DND-41 (cell line): Measurements from ENCODE around the gene IFT122.

Experiments used
- ATAC-seq: fragments of 200-7000 bp; cut with Tn5 transposase; 3 replicates; pipeline ENCODE4 v1.9.1; 2021; ENCODE audit warnings: low read depth; ENCODE audit not compliant: insufficient read depth
- DNase-seq: peaks from one replicate; pipeline ENCODE4 v3.0.0-alpha.2; 2020
- H2AFZ ChIP-seq: 2 replicates; pipeline ENCODE4 v1.6.0; 2012; ENCODE audit warnings: low read depth, low read length
- H3K27ac ChIP-seq: 2 replicates; pipeline ENCODE4 v1.5.1; 2012; ENCODE audit warnings: low read length, inconsistent platforms
- H3K27me3 ChIP-seq: fragments of 200-600 bp; sonication (generic); 2 replicates; pipeline ENCODE4 v1.6.0; 2012; ENCODE audit warnings: low read length, mild to moderate bottlenecking, inconsistent platforms; ENCODE audit not compliant: insufficient read depth, poor library complexity
- H3K36me3 ChIP-seq: 2 replicates; pipeline ENCODE4 v1.5.1; 2012; ENCODE audit warnings: low read length, inconsistent platforms; ENCODE audit not compliant: insufficient read depth
- H3K4me1 ChIP-seq: 2 replicates; pipeline ENCODE4 v1.5.1; 2012; ENCODE audit warnings: mild to moderate bottlenecking, low read length; ENCODE audit not compliant: insufficient read depth
- H3K4me2 ChIP-seq: 2 replicates; pipeline ENCODE4 v1.6.0; 2012; ENCODE audit warnings: mild to moderate bottlenecking, moderate library complexity, low read length, inconsistent platforms; ENCODE audit not compliant: insufficient read depth
- H3K4me3 ChIP-seq, 2 experiments: fragments of 200-600 bp in 1 of 2; shearing (Covaris generic) in 1 of 2; 2 replicates each; pipeline ENCODE4 v1.5.1; 2012 to 2016; ENCODE audit warnings: inconsistent platforms in 2 of 2, low read length in 2 of 2, mild to moderate bottlenecking in 2 of 2, low read depth in 1 of 2, moderate library complexity in 1 of 2
- H3K79me2 ChIP-seq: 2 replicates; pipeline ENCODE4 v1.6.0; 2012; ENCODE audit warnings: low read length, inconsistent platforms; ENCODE audit not compliant: insufficient read depth
- H3K9ac ChIP-seq: 2 replicates; pipeline ENCODE4 v1.6.0; 2012; ENCODE audit warnings: low read depth, mild to moderate bottlenecking, inconsistent platforms, low read length, moderate library complexity
- H3K9me3 ChIP-seq: 2 replicates; pipeline ENCODE4 v1.5.1; 2012; ENCODE audit warnings: low read length, moderate library complexity, mild to moderate bottlenecking, inconsistent platforms; ENCODE audit not compliant: insufficient read depth, severe bottlenecking
- H4K20me1 ChIP-seq: 2 replicates; pipeline ENCODE4 v1.6.0; 2012; ENCODE audit warnings: low read length; ENCODE audit not compliant: insufficient read depth
- CTCF ChIP-seq: IDR thresholded peaks from 2 replicates; pipeline ENCODE4 v1.5.1; 2012; ENCODE audit warnings: borderline replicate concordance, low read length, moderate library complexity, mild to moderate bottlenecking; ENCODE audit not compliant: poor library complexity, severe bottlenecking; ENCODE audit errors: extremely low read depth
- EZH2 ChIP-seq: IDR thresholded peaks from 3 replicates; pipeline ENCODE4 v1.6.1; 2012; ENCODE audit warnings: borderline replicate concordance, low read depth, mild to moderate bottlenecking, moderate library complexity, low read length, inconsistent platforms; ENCODE audit not compliant: severe bottlenecking

IFT122 gene

GRCh38 chr3:129449279-129450115, 9.5 kb downstream of the IFT122 start:
- Histone ChIP-seq H3K4me2 (no peak overlapping the region), H3K9me3 (no peaks in the 10 kb centered on the region), H3K36me3 (peaks cover 32% of the 10 kb centered on the region), H3K9ac (no peak overlapping the region), H3K4me1 (no peaks in the 10 kb centered on the region), H3K79me2 (peaks cover 4% of the 10 kb centered on the region; the same call in 1 of the 2 replicates), H4K20me1 (no peaks in the 10 kb centered on the region), H3K4me3 (no peak overlapping the region), H3K27ac (no peak overlapping the region), H2AFZ (no peak overlapping the region), H3K27me3 (no peaks in the 10 kb centered on the region)
- ATAC-seq (no peak), DNase-seq (no peak)
- TF ChIP-seq EZH2 (no peak), CTCF (no peak)

GRCh38 chr3:129453732-129454131, 13.7 kb downstream of the IFT122 start:
- Histone ChIP-seq H3K27ac (no peak overlapping the region), H3K9me3 (no peaks in the 10 kb centered on the region), H3K9ac (no peak overlapping the region), H3K36me3 (peaks cover 46% of the 10 kb centered on the region), H4K20me1 (no peaks in the 10 kb centered on the region), H3K4me2 (no peak overlapping the region), H3K27me3 (no peaks in the 10 kb centered on the region), H3K4me1 (no peaks in the 10 kb centered on the region), H2AFZ (no peak overlapping the region), H3K79me2 (no peaks in the 10 kb centered on the region), H3K4me3 (no peak overlapping the region)
- no peak for TF ChIP-seq EZH2
- TF ChIP-seq CTCF: no peak
- ATAC-seq (no peak), DNase-seq (no peak)

- Histone ChIP-seq H3K27ac (no peak overlapping the region), H4K20me1 (no peaks in the 10 kb centered on the region), H3K9me3 (no peaks in the 10 kb centered on the region), H3K9ac (no peak overlapping the region), H3K27me3 (no peaks in the 10 kb centered on the region), H3K36me3 (peaks cover 36% of the 10 kb centered on the region; the same call in 1 of the 2 replicates), H3K4me3 (no peak overlapping the region), H3K4me1 (no peaks in the 10 kb centered on the region), H3K79me2 (no peaks in the 10 kb centered on the region), H3K4me2 (no peak overlapping the region), H2AFZ (no peak overlapping the region)
- ATAC-seq (no peak), DNase-seq (no peak)
- TF ChIP-seq CTCF: no peak
- no peak for TF ChIP-seq EZH2
Observed at GRCh38 chr3:129460155-129460554, 20.1 kb downstream of the IFT122 start.
